GM12892 (cell line): ENCODE data around the gene COX6A1.

Source experiments
- POLR2A ChIP-seq: IDR thresholded peaks from 2 replicates; pipeline ENCODE4 v1.6.1; 2011; ENCODE audit warnings: low read depth, low read length, control low read depth
- TAF1 ChIP-seq: IDR thresholded peaks from 2 replicates; pipeline ENCODE4 v1.6.1; 2011; ENCODE audit warnings: low read depth, mild to moderate bottlenecking, control low read depth, low read length, borderline replicate concordance

GRCh38 chr12:120397824-120398540 is 39.9 kb upstream of the COX6A1 start:
- TF ChIP-seq POLR2A (no peak), TAF1 (no peak)
